GM12875 (cell line): ENCODE measurements around the gene DHRS13.

ENCODE experiments used
- H3K4me3 ChIP-seq: one replicate; pipeline ENCODE4 v1.5.1; 2011; ENCODE audit warnings: low read depth, low read length, control low read depth
- TF ChIP-seq, protein P1 (sequence below): IDR thresholded peaks from 2 replicates; pipeline ENCODE4 v1.5.1; 2011; ENCODE audit warnings: low read depth, mild to moderate bottlenecking, control low read depth, inconsistent platforms, low read length, moderate library complexity, borderline replicate concordance; ENCODE audit not compliant: insufficient read depth

The DHRS13 gene

DNA sequence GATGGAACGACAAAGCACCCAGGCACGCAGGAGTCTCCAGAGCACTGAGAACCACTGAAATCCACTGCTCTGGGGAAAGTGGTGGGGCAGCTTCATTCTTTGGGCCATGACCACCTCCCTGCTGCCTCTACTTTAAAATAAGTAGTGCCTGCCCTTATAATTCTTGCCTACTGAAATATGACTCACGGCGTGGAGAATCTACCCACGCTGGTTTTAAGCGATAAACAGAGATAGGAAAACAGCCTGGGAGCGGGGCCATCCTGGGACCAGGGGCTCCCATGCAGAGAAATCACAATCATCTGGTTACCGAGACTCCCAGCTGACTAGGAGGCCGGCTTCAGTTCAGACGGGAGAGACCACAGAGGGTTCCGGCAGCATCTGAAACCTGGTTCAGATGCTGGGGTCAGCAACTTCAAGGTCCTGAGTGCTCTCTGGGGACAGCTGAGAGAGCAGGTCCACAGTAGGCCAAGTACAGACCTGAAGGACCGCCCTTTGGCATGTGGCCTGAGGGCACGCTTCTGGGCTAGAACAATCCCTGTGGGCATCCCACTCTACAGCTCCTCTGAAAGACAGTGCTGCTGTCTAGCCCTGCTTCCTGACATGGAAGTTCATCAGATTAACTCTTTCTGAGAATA, 8.6 kb upstream of the DHRS13 start:
- TF ChIP-seq, protein P1, sequence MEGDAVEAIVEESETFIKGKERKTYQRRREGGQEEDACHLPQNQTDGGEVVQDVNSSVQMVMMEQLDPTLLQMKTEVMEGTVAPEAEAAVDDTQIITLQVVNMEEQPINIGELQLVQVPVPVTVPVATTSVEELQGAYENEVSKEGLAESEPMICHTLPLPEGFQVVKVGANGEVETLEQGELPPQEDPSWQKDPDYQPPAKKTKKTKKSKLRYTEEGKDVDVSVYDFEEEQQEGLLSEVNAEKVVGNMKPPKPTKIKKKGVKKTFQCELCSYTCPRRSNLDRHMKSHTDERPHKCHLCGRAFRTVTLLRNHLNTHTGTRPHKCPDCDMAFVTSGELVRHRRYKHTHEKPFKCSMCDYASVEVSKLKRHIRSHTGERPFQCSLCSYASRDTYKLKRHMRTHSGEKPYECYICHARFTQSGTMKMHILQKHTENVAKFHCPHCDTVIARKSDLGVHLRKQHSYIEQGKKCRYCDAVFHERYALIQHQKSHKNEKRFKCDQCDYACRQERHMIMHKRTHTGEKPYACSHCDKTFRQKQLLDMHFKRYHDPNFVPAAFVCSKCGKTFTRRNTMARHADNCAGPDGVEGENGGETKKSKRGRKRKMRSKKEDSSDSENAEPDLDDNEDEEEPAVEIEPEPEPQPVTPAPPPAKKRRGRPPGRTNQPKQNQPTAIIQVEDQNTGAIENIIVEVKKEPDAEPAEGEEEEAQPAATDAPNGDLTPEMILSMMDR = no peak
- H3K4me3 ChIP-seq = no peak overlapping the region

DNA sequence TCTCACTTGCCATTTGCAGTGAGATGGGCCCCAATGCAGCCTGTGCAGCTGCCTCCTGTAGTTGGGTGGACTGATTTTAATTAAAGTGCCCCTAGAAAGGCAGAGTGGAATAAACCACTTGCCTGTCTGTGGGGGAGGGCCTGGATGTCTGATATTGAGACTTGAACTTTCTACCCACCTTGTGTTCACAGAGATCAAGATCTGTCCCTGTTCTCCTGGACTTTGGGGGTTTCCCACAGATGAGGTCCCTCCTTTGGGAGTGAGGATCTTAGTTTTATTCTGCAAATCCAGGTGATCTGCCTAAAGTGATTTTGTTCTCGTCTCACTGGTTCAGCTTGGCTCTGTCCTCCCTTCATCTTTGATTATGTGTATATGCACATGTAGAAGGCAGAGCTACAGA, 7.7 kb upstream of the DHRS13 start:
- TF ChIP-seq, protein P1 = no peak
- H3K4me3 ChIP-seq = no peak overlapping the region

DNA sequence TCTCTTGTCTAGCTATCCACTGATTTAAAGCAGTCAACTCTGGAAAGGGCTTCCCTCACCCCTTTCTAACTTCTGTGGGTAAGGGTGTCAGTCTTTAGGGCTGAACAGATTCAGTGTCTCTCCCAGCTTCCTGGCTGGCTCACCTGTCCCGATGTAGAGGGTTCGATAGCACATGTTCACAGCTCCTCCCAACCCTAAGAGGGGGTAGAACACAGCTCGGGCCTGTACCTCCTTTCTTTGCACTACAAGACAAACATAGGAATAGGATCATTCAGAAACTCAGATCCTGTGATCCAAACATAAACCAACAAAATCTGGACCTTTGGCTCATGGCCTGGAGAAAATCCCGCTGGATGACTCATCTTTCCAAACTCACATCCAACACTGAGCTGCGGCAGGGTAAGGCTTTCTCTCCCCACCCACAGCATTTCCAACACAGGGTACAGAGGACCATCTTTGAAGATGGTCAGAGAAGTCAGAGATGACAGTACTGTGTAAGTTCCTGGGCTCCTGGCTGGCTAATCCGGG, 5.8 kb upstream of the DHRS13 start:
- TF ChIP-seq, protein P1 = no peak
- H3K4me3 ChIP-seq = no peak overlapping the region

DNA sequence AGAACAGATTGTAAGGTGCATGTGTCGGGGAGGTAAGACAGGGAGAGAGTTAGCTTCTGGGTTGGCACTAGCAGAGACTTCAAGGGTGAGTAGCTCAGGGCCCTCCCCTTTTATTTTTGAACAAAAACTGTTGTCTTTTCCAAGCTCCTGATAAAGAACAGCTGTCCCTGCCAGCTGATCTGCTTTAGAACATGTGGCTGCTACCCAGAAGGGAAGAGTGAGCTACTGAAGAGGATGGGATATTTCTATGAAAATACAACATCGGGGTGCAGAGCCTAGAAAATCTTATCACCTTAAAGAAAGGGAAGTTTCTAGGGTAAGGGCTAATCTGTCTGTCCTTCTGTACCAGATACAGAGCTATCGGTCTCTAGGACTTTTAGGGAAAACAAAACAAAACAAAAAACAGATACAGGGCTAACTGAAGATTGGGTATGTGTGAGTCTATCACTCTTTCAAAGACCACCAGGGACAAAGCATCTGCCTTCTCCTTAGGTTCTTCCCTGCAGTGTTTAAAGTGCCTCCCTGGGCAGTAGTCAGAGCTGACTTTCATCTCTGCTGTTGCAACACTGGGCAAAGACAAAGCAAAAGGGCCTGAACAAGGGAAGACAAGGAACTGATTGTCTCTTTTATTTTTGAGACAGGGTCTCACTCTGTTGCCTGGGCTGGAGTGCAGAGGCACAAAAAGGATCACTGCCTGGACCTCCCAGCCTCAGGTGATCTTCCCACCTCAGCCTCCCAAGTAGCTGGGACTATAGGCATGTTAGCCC, 5.0 kb upstream of the DHRS13 start:
- TF ChIP-seq, protein P1 = no peak
- no peak overlapping the region for H3K4me3 ChIP-seq

DNA sequence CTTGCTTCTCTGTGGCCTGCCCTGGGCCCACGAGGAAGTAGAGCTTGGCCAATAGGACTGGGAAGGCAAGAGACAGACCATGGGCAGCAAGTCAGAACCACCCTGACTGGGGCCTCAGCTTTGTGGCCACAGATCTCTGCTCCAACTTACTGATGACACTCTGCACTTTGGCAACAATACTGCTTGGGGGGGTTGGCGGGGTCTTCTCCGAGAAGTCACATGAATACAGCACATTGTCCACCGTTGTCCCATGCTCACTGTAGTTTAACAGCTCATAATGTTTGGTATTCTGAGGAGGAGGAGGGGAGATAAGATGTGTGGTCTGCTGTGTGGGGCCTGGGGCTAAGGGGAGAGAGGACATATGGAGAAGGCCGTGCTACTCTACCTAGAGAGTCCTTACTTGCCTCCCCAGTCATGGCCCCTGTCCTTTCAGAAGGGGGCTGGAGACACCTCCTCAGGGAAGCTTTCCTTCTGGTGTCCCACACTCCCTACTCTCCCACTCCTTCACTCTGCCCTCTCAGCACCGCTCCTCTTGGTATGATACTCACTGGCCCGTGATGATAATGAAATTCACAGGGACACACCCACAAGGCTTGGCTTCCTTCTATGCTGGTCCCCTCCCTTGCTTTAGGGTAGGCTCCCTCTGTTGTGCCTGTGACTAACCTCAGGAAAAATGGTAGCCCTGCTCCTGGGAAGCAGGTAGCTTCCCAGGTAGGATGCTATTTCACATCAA, 4.0 kb upstream of the DHRS13 start:
- TF ChIP-seq, protein P1 = no peak
- no peak overlapping the region for H3K4me3 ChIP-seq

DNA sequence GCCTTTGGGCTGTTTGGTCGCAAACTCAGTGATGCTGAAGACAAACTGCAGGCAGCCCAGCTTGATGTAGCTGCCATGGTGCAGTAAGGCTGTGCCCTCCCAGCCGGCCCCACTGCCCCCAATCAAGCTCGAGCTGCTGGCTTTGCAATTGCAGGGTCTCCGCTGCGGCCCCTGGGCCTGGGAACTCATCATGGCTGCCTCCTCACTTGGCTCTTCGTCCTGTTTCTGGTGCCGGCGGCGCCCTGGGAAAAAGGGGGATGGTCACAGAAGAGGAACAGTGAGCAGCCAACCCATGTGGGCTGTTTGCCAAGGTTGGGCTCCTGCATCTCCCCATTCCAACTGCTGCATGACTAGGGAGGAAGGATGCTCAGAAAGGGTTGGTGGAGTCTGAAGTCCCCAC, 3.4 kb upstream of the DHRS13 start:
- TF ChIP-seq, protein P1 = no peak
- no peak overlapping the region for H3K4me3 ChIP-seq
